Activated CD4-positive, alpha-beta T cell treated with anti-CD3 and anti-CD28 coated beads, Interleukin-2, Interleukin-4, amounts not matched to agents 100 ng/mL and 50 ng/mL, durations not matched to agents 16 hours and 8 hours (primary cell): ENCODE results near the gene LILRB2.
"Not testable (repeated sequence)": the region's sequence is repeated elsewhere in the genome, so short reads cannot be mapped to it uniquely, and the experiment has no call there.

Source experiments
- DNase-seq: peaks from one replicate; pipeline ENCODE4 v3.0.0-alpha.2; 2020; ENCODE audit warnings: low spot score

Gene LILRB2

GRCh38 chr19:54272181-54272580, 8.7 kb downstream of the LILRB2 start:
- not testable (repeated sequence) for DNase-seq

- DNase-seq = not testable (repeated sequence)
Observed at GRCh38 chr19:54271587-54271986, 9.3 kb downstream of the LILRB2 start.

DNA sequence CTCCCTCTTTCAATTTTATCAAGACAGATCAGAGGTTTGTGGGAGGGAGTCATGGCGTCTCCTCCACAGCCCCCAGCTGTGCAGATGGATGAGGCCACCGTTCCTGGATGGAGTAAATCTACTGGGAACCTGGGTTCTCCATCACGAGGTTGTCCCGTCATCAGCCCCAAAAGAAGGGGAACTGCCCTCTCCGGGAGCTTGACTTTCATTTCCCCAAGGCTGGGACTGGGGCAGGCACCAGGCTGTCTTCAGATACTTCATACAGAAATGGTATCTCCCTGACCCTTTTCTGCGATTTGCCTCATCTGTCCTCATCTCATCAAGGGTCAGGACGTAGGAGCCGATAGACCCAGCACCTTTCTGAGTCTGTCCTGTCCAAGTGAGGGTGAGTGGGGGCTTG, 9.8 kb downstream of the LILRB2 start:
- no peak for DNase-seq

DNA sequence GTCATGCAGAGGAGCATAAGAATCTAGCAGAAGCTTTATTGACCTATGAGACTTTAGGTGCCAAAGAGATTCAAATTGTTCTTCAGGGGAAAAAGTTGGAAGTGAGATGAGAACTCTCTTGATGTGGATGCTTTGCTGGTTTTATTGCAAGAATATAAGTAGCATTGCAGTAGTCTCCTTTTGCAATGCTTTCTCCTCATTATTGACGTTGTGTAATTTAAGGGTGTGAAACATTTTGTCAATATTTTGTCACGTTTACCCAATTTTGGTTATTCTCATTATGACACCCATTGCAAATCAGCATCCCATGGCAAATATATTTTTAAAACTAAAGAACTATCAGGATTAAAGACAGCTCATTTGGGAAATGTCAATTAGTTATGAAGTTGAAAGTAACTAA, 12.0 kb downstream of the LILRB2 start:
- DNase-seq = no peak

GRCh38 chr19:54266133-54266532, 14.8 kb downstream of the LILRB2 start:
- peak; percentile 66 for DNase-seq

DNA sequence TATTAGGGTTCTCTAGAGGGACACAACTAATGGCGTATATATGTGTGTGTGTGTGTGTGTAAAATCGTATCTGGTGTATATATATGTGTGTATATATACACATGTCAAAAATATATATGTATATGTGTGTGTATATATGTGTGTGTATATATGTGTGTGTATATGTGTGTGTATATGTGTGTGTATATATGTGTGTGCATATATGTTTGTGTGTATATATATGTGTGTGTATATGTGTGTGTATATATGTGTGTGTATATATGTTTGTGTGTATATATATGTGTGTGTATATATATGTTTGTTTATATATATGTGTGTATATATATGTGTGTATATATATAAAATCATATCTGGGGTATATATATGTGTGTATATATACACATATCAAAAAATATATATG, 18.4 kb downstream of the LILRB2 start:
- no peak for DNase-seq

GRCh38 chr19:54262066-54262465, 18.8 kb downstream of the LILRB2 start:
- no peak for DNase-seq

GRCh38 chr19:54257116-54257480, 23.8 kb downstream of the LILRB2 start, which contains the start of gene LILRB5:
Gene LILRB5 (minus strand): TSS chr19:54257273. CDS start chr19:54257193, 80 bp downstream.
- DNase-seq = no peak

- DNase-seq = no peak
Observed at GRCh38 chr19:54256250-54257115, 24.4 kb downstream of the LILRB2 start.

DNA sequence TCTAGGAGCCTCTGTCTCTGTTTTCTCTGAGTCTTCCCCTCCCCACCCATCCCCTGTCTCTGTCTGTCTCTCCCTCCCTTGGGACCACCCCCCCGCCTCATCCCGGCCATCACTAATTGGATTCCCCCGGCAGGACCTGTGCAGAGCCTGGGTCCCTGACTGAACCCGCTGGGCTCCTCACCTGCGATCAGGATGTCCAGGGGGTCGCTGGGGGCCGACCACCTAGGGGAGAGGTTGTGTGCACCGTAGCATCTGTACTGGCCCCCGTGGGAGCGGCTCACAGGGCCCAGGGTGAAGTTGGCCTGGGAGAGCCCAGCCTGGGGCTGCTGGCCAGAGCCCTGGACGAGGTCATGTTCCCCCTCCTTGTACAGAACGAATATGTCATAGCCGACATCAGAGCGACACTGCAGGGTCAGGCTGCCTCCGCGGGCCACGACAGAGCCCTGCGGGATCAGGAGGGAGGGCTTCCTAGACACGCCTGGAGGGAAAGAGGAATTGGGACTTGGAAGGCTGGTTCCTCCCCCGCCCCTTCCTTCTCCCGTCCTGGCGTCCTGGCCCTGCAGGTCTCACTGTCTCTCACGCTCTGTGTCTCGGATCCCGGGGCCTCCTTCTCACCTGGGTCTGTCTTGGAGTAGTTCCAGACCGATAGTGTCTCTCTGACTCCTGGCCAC, 25.7 kb downstream of the LILRB2 start:
- DNase-seq = no peak

DNA sequence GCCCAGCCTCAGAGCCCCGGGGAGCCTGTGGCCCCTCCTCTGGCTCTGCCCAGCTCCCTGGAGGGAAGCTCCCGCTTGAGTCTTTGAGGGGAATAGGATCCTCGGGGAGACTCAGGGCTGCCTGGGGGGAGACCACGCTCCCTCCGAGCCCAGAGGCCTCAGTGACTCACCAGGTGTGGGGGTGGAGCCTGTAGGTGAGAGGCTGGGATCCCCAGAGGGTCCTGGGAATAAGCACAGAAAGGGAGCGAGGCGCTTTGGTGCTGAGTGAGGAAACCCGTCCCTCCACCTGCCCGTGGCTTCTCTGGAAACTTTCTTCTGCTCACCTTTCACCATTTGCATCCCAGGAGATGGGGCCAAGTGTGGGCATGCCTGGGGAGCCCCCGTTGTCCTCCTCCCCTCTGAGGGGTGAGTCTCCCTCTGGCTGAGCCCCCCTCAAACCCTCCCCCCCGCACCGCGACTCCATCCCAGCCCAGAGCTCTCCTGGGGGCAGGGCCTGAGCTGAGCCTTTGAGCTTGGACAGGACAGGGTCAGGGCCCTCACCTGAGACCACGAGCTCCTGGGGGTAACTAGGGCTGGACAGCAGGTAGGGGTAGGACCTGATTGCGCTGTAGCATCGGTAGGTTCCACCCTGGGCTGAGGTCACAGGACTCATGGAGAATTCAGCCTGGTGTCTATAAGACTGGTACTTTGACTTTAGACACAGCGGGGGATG, 26.6 kb downstream of the LILRB2 start:
- DNase-seq = no peak

DNA sequence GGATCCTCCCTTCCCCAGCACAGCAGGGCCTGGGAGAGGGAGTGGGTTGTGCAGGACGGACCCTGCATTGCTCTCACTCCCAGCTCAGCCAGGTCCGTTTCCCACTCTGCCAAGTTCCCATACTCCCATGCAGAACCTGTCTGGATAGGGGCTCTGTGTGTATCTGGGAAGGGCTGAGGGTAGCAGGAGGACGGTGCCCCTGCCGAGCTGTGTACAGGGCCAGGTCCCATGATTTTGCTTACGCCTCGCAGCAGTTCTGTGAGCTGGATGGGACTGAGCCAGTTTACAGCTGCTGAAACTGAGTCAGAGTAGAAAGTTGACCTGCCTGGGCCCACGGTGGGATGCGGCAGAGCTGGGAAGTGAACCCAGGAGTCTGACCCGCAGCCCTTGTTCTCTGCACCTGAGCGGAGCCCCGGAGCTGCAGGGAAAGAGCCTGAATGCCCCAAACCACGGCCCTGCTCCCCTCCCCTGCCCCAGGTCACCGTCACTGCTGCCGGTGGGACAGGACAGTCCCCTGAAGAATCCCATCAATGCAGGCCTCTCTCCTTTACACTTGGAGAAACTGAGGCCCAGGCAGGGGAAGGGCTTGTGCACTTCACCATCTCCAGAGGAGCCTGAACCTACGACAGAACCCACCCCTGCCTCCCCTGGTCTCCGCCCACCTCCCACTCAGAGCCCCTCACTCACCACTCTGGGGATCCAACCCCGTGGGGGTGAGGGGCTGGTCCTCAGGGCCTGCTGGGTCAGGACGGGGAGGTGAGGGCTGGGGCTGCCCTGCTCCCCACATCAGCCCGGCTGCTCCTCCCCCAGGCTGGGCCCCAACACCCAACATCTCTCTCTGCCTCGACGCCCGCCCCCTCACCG, 27.3 kb downstream of the LILRB2 start:
- no peak for DNase-seq

- DNase-seq = no peak
Observed at GRCh38 chr19:54252845-54253244, 28.1 kb downstream of the LILRB2 start.

GRCh38 chr19:54252243-54252642, 28.7 kb downstream of the LILRB2 start:
- no peak for DNase-seq

DNA sequence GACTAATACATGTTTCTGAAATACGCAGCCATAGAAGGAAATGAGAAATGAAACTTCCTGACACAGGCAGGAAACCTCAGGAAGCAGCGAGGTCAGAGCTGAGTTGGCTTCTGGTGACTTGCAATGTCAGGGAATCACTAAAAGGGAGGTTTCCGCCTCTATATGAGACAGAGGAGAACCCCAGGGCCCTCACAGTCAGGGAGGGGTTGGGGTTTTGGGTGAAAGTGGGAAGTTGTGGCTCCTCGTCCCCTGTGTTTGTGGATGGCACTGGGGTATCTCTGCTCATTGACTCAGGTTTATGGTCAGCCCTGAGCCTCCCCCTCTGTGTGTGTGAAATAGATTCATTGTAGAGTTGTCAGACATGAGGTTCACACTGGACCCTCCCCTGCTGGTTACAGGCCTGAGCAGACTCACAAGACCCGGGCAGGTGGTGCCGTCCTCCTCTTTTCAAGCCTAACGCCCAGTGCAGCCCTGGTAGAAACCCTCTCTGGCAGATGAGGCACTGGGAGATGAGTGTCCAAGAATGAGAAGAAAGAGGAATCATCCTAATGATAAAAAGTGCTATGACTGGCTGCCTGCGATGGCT, 32.8 kb downstream of the LILRB2 start:
- DNase-seq = peak; percentile 59

DNA sequence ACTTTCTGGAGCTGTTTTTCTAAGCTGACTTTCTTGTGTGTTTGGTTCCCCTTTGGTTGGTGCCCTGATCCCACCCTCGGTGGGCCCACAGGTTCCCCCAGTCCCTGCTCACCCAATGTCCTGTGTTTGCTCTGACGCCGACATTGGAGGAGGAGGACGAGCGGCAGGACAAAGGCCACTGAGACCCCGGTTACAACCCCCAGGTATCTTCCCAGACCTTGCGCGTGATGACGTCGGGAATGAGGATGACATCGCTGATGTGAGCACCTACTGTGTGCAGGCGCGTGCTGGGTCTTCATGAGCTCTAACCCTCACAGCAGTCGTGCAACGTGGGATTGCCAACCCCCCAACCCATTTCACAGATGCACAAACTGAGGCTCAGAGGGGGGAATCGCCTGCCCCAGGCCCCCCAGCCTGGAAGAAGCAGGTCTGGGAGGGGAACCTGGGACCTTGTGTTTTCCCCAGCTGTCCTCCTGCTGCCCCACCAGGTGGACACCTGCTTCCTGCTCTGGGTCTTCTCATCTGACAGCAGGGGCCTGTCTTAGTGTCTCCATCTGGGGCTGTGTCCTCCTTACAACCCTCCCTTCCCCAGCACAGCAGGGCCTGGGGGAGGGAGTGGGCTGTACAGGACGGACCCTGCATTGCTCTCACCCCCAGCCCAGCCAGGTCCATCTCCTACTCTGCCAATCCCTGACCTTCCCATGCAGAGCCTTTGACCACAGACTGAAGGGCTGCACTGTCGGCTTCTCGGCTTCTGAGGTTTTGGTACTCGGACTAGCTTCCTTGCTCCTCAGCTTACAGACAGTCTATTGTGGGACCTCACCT, 33.6 kb downstream of the LILRB2 start:
- no peak for DNase-seq

- no peak for DNase-seq
Observed at GRCh38 chr19:54245936-54246335, 35.0 kb downstream of the LILRB2 start.

GRCh38 chr19:54243809-54244208, 37.1 kb downstream of the LILRB2 start:
- not testable (repeated sequence) for DNase-seq

DNA sequence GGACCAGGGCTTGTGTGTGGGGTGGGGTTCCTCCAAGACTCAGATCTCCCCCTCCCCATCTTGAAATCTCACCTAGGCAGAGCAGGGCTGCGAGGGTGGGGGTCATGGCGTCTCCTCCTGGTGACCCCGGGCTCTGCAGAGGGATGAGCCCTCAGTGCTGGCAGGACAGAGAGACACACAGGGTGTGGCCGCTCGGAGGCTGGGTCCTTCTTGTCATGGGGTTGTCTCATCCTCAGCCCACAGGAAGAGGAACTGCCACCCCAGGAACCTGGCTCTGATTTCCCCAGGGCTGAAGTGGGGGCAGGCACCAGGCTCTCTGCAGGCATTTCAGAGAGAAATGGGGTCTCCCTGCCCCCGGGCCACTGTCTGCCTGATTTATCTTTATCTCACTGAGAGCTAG, 38.3 kb downstream of the LILRB2 start, which contains the start of gene LILRA6:
TSS of gene LILRA6 (minus strand) at position 145 of the 400 bp plus-strand sequence.
- not testable (repeated sequence) for DNase-seq

DNA sequence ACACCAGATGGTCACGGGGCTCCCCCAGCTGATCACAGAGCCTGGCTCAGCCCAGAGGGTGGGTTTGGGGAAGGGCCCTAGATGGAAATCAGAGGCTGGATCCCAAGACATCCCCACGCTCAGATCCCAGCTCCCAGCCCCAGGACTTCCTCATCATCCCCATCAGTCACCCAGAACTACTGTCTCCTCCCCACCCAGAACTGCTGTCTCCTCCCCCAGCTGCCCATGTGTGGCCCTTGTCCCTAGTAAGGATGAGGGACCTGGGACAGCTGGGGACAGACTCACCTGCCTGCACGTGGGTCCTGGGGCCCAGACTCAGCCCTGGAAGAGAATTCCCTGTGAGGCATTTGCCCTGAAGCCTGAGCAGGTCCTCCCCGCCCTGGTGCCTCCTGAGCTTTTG, 38.7 kb downstream of the LILRB2 start:
- DNase-seq = not testable (repeated sequence)
